AG08396 (cell line): Measurements from ENCODE around the gene AFDN.

Experiments
- DNase-seq: peaks from one replicate; pipeline ENCODE4 v3.0.0; 2012; ENCODE audit warnings: low spot score, mixed read lengths

AFDN gene

GRCh38 chr6:167925026-167925425, 98.3 kb downstream of the AFDN start:
- DNase-seq: peak; percentile 26

GRCh38 chr6:167927246-167927645, 100.5 kb downstream of the AFDN start:
- DNase-seq: no peak

- no peak for DNase-seq
Observed at GRCh38 chr6:167928111-167928510, 101.4 kb downstream of the AFDN start.

GRCh38 chr6:167930295-167930694, 103.6 kb downstream of the AFDN start:
- no peak for DNase-seq

GRCh38 chr6:167932468-167933276, 106.0 kb downstream of the AFDN start:
- DNase-seq: peak; percentile 35

- DNase-seq: no peak
Observed at GRCh38 chr6:167933290-167933689, 106.6 kb downstream of the AFDN start.

GRCh38 chr6:167933847-167934246, 107.1 kb downstream of the AFDN start:
- DNase-seq: no peak

- DNase-seq: no peak
Observed at GRCh38 chr6:167934426-167934864, 107.7 kb downstream of the AFDN start.

GRCh38 chr6:167936051-167936450, 109.3 kb downstream of the AFDN start:
- DNase-seq: no peak

- no peak for DNase-seq
Observed at GRCh38 chr6:167937301-167937700, 110.6 kb downstream of the AFDN start.

- DNase-seq: no peak
Observed at GRCh38 chr6:167937948-167938911, 111.5 kb downstream of the AFDN start.

GRCh38 chr6:167941822-167942221, 115.1 kb downstream of the AFDN start:
- DNase-seq: no peak

- DNase-seq: no peak
Observed at GRCh38 chr6:167944130-167944529, 117.4 kb downstream of the AFDN start.

GRCh38 chr6:167946007-167946406, 119.3 kb downstream of the AFDN start:
- no peak for DNase-seq

- no peak for DNase-seq
Observed at GRCh38 chr6:167946604-167947003, 119.9 kb downstream of the AFDN start.

- no peak for DNase-seq
Observed at GRCh38 chr6:167947716-167948115, 121.0 kb downstream of the AFDN start.

- no peak for DNase-seq
Observed at GRCh38 chr6:167948716-167949115, 122.0 kb downstream of the AFDN start.

- DNase-seq: no peak
Observed at GRCh38 chr6:167949121-167949684, 122.5 kb downstream of the AFDN start.

- DNase-seq: no peak
Observed at GRCh38 chr6:167951781-167952511, 125.2 kb downstream of the AFDN start.

GRCh38 chr6:167952512-167952859, 125.8 kb downstream of the AFDN start:
- no peak for DNase-seq

GRCh38 chr6:167953551-167953950, 126.8 kb downstream of the AFDN start:
- no peak for DNase-seq

- DNase-seq: no peak
Observed at GRCh38 chr6:167954151-167954550, 127.4 kb downstream of the AFDN start.
